Testis (tissue), 2 donors: ENCODE data around the gene ANKK1.

Experiments
- CTCF ChIP-seq, 3 experiments: fragments of 450-650 bp in 2 of 3; fragments of 200-600 bp in 1 of 3; sonication (generic) in 1 of 3; IDR thresholded peaks; one replicate each; pipeline ENCODE4 v1.5.1; 2016 to 2019; ENCODE audit warnings: antibody characterized with exemption in 3 of 3, mild to moderate bottlenecking in 2 of 3, moderate library complexity in 1 of 3
- POLR2A ChIP-seq: fragments of 450-650 bp; IDR thresholded peaks from one replicate; pipeline ENCODE4 v1.6.1; 2017; ENCODE audit warnings: antibody characterized with exemption, mild to moderate bottlenecking, moderate library complexity

DNA sequence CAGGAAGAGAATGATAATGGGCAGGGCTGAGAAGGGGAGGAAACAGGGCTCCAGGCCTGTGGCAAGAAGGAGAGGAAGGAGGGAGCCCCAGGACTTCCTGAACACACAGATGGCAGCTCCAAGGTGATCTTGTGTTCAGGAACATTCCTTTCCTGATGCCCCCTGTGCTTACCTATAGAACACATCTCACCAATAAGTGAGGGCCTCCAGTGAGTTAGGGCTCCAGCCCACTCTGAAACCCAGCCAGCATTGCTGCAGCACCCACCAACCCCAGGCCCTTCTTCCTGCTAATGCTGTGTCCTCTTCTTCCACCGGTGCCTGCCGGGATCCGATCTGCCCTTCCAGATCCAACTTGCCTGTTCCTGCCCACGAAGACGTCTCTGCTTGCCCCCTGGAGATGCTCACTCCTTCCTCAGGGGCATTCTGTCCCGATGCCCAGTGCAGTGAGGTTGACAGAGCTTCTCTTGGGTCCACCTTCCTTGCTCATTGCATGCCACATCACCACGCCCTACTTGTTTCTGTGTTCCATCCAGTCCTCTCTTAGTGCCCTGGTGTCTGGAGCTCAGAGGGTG, 17.4 kb downstream of the ANKK1 start:
- TF ChIP-seq CTCF (IDR thresholded peaks at IDR 0.05) = no peak
- no peak for TF ChIP-seq POLR2A
